HepG2 (cell line): ENCODE measurements around the gene HSF4. TPM values are rescaled to one million over a fixed set of nuclear protein-coding genes. Genes with fewer than 3 reads are reported as not detected.

Experiments used
- ETV5 ChIP-seq: IDR thresholded peaks from 2 replicates; pipeline ENCODE4 v1.6.1; 2018; ENCODE audit warnings: missing biosample characterization, missing genetic modification reagents, inconsistent platforms, borderline replicate concordance
- EZH2 ChIP-seq: conservative IDR thresholded peaks from 2 replicates; pipeline ENCODE4 v1.6.1; 2012; ENCODE audit warnings: mild to moderate bottlenecking, low read depth, low read length, moderate library complexity
- FIP1L1 ChIP-seq: fragments of 200-400 bp; formaldehyde crosslinking; IDR thresholded peaks from 2 replicates; pipeline ENCODE4 v1.6.1; 2018; ENCODE audit warnings: low read depth, mild to moderate bottlenecking, low read length, moderate library complexity, borderline replicate concordance; ENCODE audit not compliant: insufficient read depth
- FOXO1 ChIP-seq: sonication (generic); formaldehyde crosslinking; IDR thresholded peaks from 2 replicates; pipeline ENCODE4 v1.4.0; 2020; ENCODE audit warnings: missing genetic modification reagents
- GMEB2 ChIP-seq: IDR thresholded peaks from 2 replicates; pipeline ENCODE4 v1.6.1; 2016; ENCODE audit warnings: missing biosample characterization, missing genetic modification reagents, low read depth
- GRHL1 ChIP-seq: sonication (generic); formaldehyde crosslinking; conservative IDR thresholded peaks from 2 replicates; pipeline ENCODE4 v1.8.0; 2022; ENCODE audit warnings: missing genetic modification reagents
- HOXA5 ChIP-seq: sonication (generic); formaldehyde crosslinking; IDR thresholded peaks from 2 replicates; pipeline ENCODE4 v1.4.0; 2020; ENCODE audit warnings: missing genetic modification reagents
- NONO ChIP-seq, 2 experiments: fragments of 450-650 bp in 1 of 2; sonication (generic) in 1 of 2; formaldehyde crosslinking in 1 of 2; IDR thresholded peaks in 1 of 2; conservative IDR thresholded peaks in 1 of 2; 2 replicates each; pipeline versions ENCODE4 v1.6.1 to v1.8.0; 2017 to 2022; ENCODE audit warnings: mild to moderate bottlenecking in 1 of 2, missing genetic modification reagents in 1 of 2, moderate library complexity in 1 of 2
- POLR2G ChIP-seq: fragments of 200-400 bp; formaldehyde crosslinking; IDR thresholded peaks from 2 replicates; pipeline ENCODE4 v1.6.1; 2018; ENCODE audit warnings: mild to moderate bottlenecking, low read depth, low read length, moderate library complexity
- SIX4 ChIP-seq: sonication (generic); formaldehyde crosslinking; IDR thresholded peaks from 2 replicates; pipeline ENCODE4 v1.4.0; 2020; ENCODE audit warnings: missing genetic modification reagents
- SMAD9 ChIP-seq: sonication (generic); formaldehyde crosslinking; IDR thresholded peaks from 2 replicates; pipeline ENCODE4 v1.5.1; 2020; ENCODE audit warnings: mild to moderate bottlenecking, missing genetic modification reagents
- SP1 ChIP-seq, 2 experiments: fragments of 450-650 bp in 1 of 2; sonication (generic) in 1 of 2; formaldehyde crosslinking in 1 of 2; IDR thresholded peaks; 2 replicates each; pipeline versions ENCODE4 v1.4.0 to v1.6.1; 2016 to 2020; ENCODE audit warnings: missing genetic modification reagents in 1 of 2
- STAG1 ChIP-seq: sonication (generic); formaldehyde crosslinking; IDR thresholded peaks from 2 replicates; pipeline ENCODE4 v1.4.0; 2020; ENCODE audit warnings: missing genetic modification reagents
- UBTF ChIP-seq: sonication (generic); formaldehyde crosslinking; IDR thresholded peaks from 2 replicates; pipeline ENCODE4 v1.4.0; 2020; ENCODE audit warnings: mild to moderate bottlenecking, missing genetic modification reagents
- ZBTB44 ChIP-seq: sonication (generic); formaldehyde crosslinking; IDR thresholded peaks from 2 replicates; pipeline ENCODE4 v1.4.0; 2020; ENCODE audit warnings: missing genetic modification reagents
- ZFYVE20 ChIP-seq: sonication (generic); formaldehyde crosslinking; IDR thresholded peaks from 2 replicates; pipeline ENCODE4 v1.8.0; 2023; ENCODE audit warnings: low read depth, mild to moderate bottlenecking, moderate library complexity, missing genetic modification reagents, borderline replicate concordance
- ZNF138 ChIP-seq: sonication (generic); formaldehyde crosslinking; IDR thresholded peaks from 2 replicates; pipeline ENCODE4 v1.5.0; 2020; ENCODE audit warnings: mild to moderate bottlenecking, low read depth, missing genetic modification reagents
- ZNF33B ChIP-seq: sonication (generic); formaldehyde crosslinking; IDR thresholded peaks from 2 replicates; pipeline ENCODE4 v1.5.1; 2020; ENCODE audit warnings: mild to moderate bottlenecking, missing genetic modification reagents
- ZNF367 ChIP-seq: sonication (generic); formaldehyde crosslinking; IDR thresholded peaks from 2 replicates; pipeline ENCODE4 v1.4.0; 2020; ENCODE audit warnings: missing genetic modification reagents, borderline replicate concordance
- ZNF562 ChIP-seq: sonication (generic); formaldehyde crosslinking; IDR thresholded peaks from 2 replicates; pipeline ENCODE4 v1.8.0; 2022; ENCODE audit warnings: missing genetic modification reagents, borderline replicate concordance
- ZNF773 ChIP-seq: sonication (generic); formaldehyde crosslinking; IDR thresholded peaks from 2 replicates; pipeline ENCODE4 v1.4.0; 2020; ENCODE audit warnings: missing genetic modification reagents, borderline replicate concordance
- polyA plus RNA-seq, 8 experiments: library from polyadenylated mRNA; depleted of rRNA in 3 of 8; stranded (reverse) in 7 of 8; unstranded in 1 of 8; fragments of >200 nt; fragmentation: Illumina TruSeq in 4 of 8; extraction: Trizol in 4 of 8; gene quantifications; 2 replicates each; pipeline versions ENCODE4 v1.2.1 to v1.2.3, GENCODE V29; 2011 to 2016; ENCODE audit warnings: low read depth in 4 of 8, missing spikeins in 1 of 8, mixed read lengths in 1 of 8; ENCODE audit not compliant: insufficient read depth in 1 of 8
- total RNA-seq, 5 experiments: library from RNA; depleted of rRNA; stranded (reverse); fragments of >200 nt; fragmentation: Illumina TruSeq; extraction: Trizol; gene quantifications; 2 replicates each; pipeline ENCODE4 v1.2.3, GENCODE V29; 2016; ENCODE audit warnings: low read depth in 1 of 5

Gene HSF4
- total and polyA plus RNA-seq, 2 of the 13 experiments (the other 11 are each of a cell fraction or from before 2014, with no cell fraction given): 3.5 to 16.9 TPM

GRCh38 chr16:67210069-67210937, 45.8 kb downstream of the HSF4 start (continued):
- no peak for TF ChIP-seq ZBTB44 (CRISPR knock-in tag)
- TF ChIP-seq POLR2G: no peak
- no peak for TF ChIP-seq SIX4
- TF ChIP-seq SP1 (IDR thresholded peaks at IDR 0.05): no peak
- TF ChIP-seq SP1 (CRISPR knock-in tag; IDR thresholded peaks at IDR 0.05): 0 out of 2 replicates have a peak, but pooled peaks have one; percentile 29
- TF ChIP-seq STAG1 (CRISPR knock-in tag): peak; percentile 57
- TF ChIP-seq UBTF (CRISPR knock-in tag): peak; percentile 86
- 0 out of 2 replicates have a peak, but pooled peaks have one; percentile 10 for TF ChIP-seq FOXO1 (CRISPR knock-in tag)
- TF ChIP-seq ZNF367: no peak
- no peak for TF ChIP-seq ZNF562 (CRISPR knock-in tag)
- TF ChIP-seq FIP1L1: no peak
- TF ChIP-seq SMAD9 (CRISPR knock-in tag): no peak
- TF ChIP-seq ZFYVE20 (CRISPR knock-in tag): no peak
- peak; percentile 10; the same call in 1 of the 2 replicates for TF ChIP-seq ETV5 (CRISPR knock-in tag)
- no peak for TF ChIP-seq GMEB2 (CRISPR knock-in tag)
- TF ChIP-seq NONO (IDR thresholded peaks at IDR 0.05): no peak
- 0 out of 2 replicates have a peak, but pooled peaks have one; percentile 57 for TF ChIP-seq NONO (CRISPR knock-in tag; conservative IDR thresholded peaks at IDR 0.05)
- no peak for TF ChIP-seq HOXA5 (CRISPR knock-in tag)
- TF ChIP-seq ZNF138 (CRISPR knock-in tag): no peak
- no peak for TF ChIP-seq GRHL1 (CRISPR knock-in tag)
- no peak for TF ChIP-seq EZH2
- no peak for TF ChIP-seq ZNF773
- 0 out of 2 replicates have a peak, but pooled peaks have one; percentile 70 for TF ChIP-seq ZNF33B (CRISPR knock-in tag)
